ENCODE results near the gene STK26.

Gene STK26

GRCh38 chrX:132034648-132035047 is 11.5 kb downstream of the STK26 start:
- in situ Hi-C loops (cut with MboI; ENCODE audit: low sequenced_read_pairs) = no loop called here

- in situ Hi-C loops (cut with MboI; ENCODE audit: low sequenced_read_pairs) = no loop called here
Measured at GRCh38 chrX:132037479-132037993, 14.4 kb downstream of the STK26 start.

GRCh38 chrX:132040066-132040465 is 17.0 kb downstream of the STK26 start:
- in situ Hi-C loops (cut with MboI; ENCODE audit: low sequenced_read_pairs) = no loop called here

GRCh38 chrX:132041015-132041414 is 17.9 kb downstream of the STK26 start:
- in situ Hi-C loops (cut with MboI; ENCODE audit: low sequenced_read_pairs) = no loop called here

- in situ Hi-C loops (cut with MboI; ENCODE audit: low sequenced_read_pairs) = no loop called here
Measured at GRCh38 chrX:132043977-132044376, 20.9 kb downstream of the STK26 start.

- in situ Hi-C loops (cut with MboI; ENCODE audit: low sequenced_read_pairs) = no loop called here
Measured at GRCh38 chrX:132044953-132045352, 21.9 kb downstream of the STK26 start.

- in situ Hi-C loops (cut with MboI; ENCODE audit: low sequenced_read_pairs) = no loop called here
Measured at GRCh38 chrX:132045456-132045855, 22.4 kb downstream of the STK26 start.

GRCh38 chrX:132046533-132046932 is 23.4 kb downstream of the STK26 start:
- in situ Hi-C loops (cut with MboI; ENCODE audit: low sequenced_read_pairs) = no loop called here

- in situ Hi-C loops (cut with MboI; ENCODE audit: low sequenced_read_pairs) = loop anchor here (25.0 kb wide), 1 partner anchor 189 kb away; no protein-coding TSS in a partner anchor
Measured at GRCh38 chrX:132051778-132052177, 28.7 kb downstream of the STK26 start.

GRCh38 chrX:132058050-132058449 is 34.9 kb downstream of the STK26 start:
- in situ Hi-C loops (cut with MboI; ENCODE audit: low sequenced_read_pairs) = loop anchor here (25.0 kb wide), 1 partner anchor 196 kb away; no protein-coding TSS in a partner anchor

GRCh38 chrX:132058975-132059374 is 35.9 kb downstream of the STK26 start:
- in situ Hi-C loops (cut with MboI; ENCODE audit: low sequenced_read_pairs) = loop anchor here (25.0 kb wide), 1 partner anchor 197 kb away; no protein-coding TSS in a partner anchor

GRCh38 chrX:132059973-132060540 is 37.0 kb downstream of the STK26 start:
- in situ Hi-C loops (cut with MboI; ENCODE audit: low sequenced_read_pairs) = loop anchor here (25.0 kb wide), 1 partner anchor 198 kb away; no protein-coding TSS in a partner anchor

- in situ Hi-C loops (cut with MboI; ENCODE audit: low sequenced_read_pairs) = loop anchor here (25.0 kb wide), 1 partner anchor 201 kb away; no protein-coding TSS in a partner anchor
Measured at GRCh38 chrX:132063334-132063733, 40.2 kb downstream of the STK26 start.

- in situ Hi-C loops (cut with MboI; ENCODE audit: low sequenced_read_pairs) = loop anchor here (25.0 kb wide), 1 partner anchor 202 kb away; no protein-coding TSS in a partner anchor
Measured at GRCh38 chrX:132063862-132064261, 40.8 kb downstream of the STK26 start.

GRCh38 chrX:132068405-132068804 is 45.3 kb downstream of the STK26 start:
- in situ Hi-C loops (cut with MboI; ENCODE audit: low sequenced_read_pairs) = loop anchor here (25.0 kb wide), 1 partner anchor 206 kb away; no protein-coding TSS in a partner anchor

GRCh38 chrX:132071254-132071653 is 48.2 kb downstream of the STK26 start:
- in situ Hi-C loops (cut with MboI; ENCODE audit: low sequenced_read_pairs) = loop anchor here (25.0 kb wide), 1 partner anchor 209 kb away; no protein-coding TSS in a partner anchor

GRCh38 chrX:132077414-132077813 is 54.3 kb downstream of the STK26 start:
- in situ Hi-C loops (cut with MboI; ENCODE audit: low sequenced_read_pairs) = loop anchor here (25.0 kb wide), 1 partner anchor 135 kb away; the partner anchor contains the start of gene RAP2C

GRCh38 chrX:132077912-132078311 is 54.8 kb downstream of the STK26 start:
- in situ Hi-C loops (cut with MboI; ENCODE audit: low sequenced_read_pairs) = loop anchor here (25.0 kb wide), 1 partner anchor 134 kb away; the partner anchor contains the start of gene RAP2C

GRCh38 chrX:132085786-132086185 is 62.7 kb downstream of the STK26 start:
- in situ Hi-C loops (cut with MboI; ENCODE audit: low sequenced_read_pairs) = loop anchor here (25.0 kb wide), 1 partner anchor 127 kb away; the partner anchor contains the start of gene RAP2C

GRCh38 chrX:132086672-132087071 is 63.6 kb downstream of the STK26 start:
- in situ Hi-C loops (cut with MboI; ENCODE audit: low sequenced_read_pairs) = loop anchor here (25.0 kb wide), 1 partner anchor 126 kb away; the partner anchor contains the start of gene RAP2C

- in situ Hi-C loops (cut with MboI; ENCODE audit: low sequenced_read_pairs) = loop anchor here (25.0 kb wide), 1 partner anchor 123 kb away; the partner anchor contains the start of gene RAP2C
Measured at GRCh38 chrX:132088864-132089263, 65.8 kb downstream of the STK26 start.

Measured in HL-60/S4 treated with phorbol 12-myristate 13-acetate at 8.2 ng/mL for 4 days and 3 days (cell line).